Suprapubic skin (tissue), 3 donors: Measurements from ENCODE around the gene TUBGCP6.

Source experiments
- EP300 ChIP-seq: sonication (generic); formaldehyde crosslinking; IDR thresholded peaks from one replicate; pipeline ENCODE4 v1.6.1; 2017; ENCODE audit warnings: antibody characterized with exemption
- TF ChIP-seq, protein P1 (sequence below), 2 donors: fragments of 200-600 bp in 1 of 2; fragments of 450-650 bp in 1 of 2; sonication (generic) in 1 of 2; IDR thresholded peaks; one replicate each; pipeline ENCODE4 v1.5.1; 2016 to 2019; ENCODE audit warnings: antibody characterized with exemption in 2 of 2, mild to moderate bottlenecking in 1 of 2, moderate library complexity in 1 of 2

DNA sequence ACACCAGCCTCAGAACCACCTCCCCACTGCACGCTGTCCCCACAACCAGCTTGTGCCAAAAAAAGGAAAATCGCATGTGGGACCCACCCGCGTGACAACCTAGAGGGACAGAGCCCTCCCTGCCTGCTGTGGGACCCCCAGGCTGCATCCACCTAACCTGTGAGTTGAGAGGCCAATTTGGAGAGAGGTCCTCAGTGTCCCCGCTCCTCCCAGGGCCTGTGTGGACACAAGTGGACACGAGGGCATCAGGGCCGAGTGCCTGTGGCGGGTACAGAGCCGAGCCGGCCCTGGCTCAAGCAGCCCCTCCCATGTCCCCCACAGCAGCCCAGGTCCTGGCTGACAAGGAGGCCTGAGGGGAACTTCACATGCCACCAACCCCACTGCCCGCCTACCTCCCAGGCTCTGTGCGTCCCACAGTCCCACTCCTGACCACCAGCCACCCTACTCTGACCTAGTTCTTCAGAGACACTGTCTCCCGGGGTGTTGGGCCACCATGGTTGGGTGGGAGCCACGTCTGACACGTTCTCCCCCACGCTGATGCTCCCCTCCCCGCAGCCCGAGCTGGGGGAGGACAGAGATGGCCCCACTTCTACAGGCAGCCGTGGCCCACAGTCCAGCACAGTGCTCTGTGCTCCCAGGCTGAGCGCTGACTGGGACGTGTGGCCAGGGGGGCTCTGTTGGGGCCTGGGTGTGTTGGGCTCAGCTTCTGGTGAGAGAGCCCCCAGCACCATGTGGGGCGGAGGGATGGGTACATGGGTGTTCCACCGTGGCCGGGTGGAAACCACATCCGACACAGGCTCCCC is 24.8 kb downstream of the TUBGCP6 start:
- TF ChIP-seq, protein P1, sequence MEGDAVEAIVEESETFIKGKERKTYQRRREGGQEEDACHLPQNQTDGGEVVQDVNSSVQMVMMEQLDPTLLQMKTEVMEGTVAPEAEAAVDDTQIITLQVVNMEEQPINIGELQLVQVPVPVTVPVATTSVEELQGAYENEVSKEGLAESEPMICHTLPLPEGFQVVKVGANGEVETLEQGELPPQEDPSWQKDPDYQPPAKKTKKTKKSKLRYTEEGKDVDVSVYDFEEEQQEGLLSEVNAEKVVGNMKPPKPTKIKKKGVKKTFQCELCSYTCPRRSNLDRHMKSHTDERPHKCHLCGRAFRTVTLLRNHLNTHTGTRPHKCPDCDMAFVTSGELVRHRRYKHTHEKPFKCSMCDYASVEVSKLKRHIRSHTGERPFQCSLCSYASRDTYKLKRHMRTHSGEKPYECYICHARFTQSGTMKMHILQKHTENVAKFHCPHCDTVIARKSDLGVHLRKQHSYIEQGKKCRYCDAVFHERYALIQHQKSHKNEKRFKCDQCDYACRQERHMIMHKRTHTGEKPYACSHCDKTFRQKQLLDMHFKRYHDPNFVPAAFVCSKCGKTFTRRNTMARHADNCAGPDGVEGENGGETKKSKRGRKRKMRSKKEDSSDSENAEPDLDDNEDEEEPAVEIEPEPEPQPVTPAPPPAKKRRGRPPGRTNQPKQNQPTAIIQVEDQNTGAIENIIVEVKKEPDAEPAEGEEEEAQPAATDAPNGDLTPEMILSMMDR (IDR thresholded peaks at IDR 0.05): no peak
- no peak for TF ChIP-seq EP300
